ENCODE data around the gene RPL39L. TPM values are rescaled to one million over a fixed set of nuclear protein-coding genes. Genes with fewer than 3 reads are reported as not detected.
"Not testable (repeated sequence)": the region's sequence is repeated elsewhere in the genome, so short reads cannot be mapped to it uniquely, and the experiment has no call there.

The RPL39L gene
- total RNA-seq = 12.6 and 14.0 TPM in 2 replicates

- intact Hi-C loops (cut with micrococcal nuclease) = loop anchor here (1.0 to 10.0 kb wide), 14 partner anchors 9 to 1905 kb away; partner anchors contain the start of genes DNAJB11, EIF4A2, ETV5 and RTP4
Measured at GRCh38 chr3:187139126-187139894, at the start of gene RPL39L. RPL39L (minus strand) TSS chr3:187139496; CDS start chr3:187121300, 18,196 bp downstream.

GRCh38 chr3:187188931-187189330, 49.6 kb upstream of the RPL39L start:
- intact Hi-C loops (cut with micrococcal nuclease) = no loop called here

- intact Hi-C loops (cut with micrococcal nuclease) = no loop called here
Measured at GRCh38 chr3:187186801-187187421, 47.6 kb upstream of the RPL39L start.

GRCh38 chr3:187186375-187186774, 47.1 kb upstream of the RPL39L start:
- intact Hi-C loops (cut with micrococcal nuclease) = no loop called here

- intact Hi-C loops (cut with micrococcal nuclease) = no loop called here
Measured at GRCh38 chr3:187185759-187186158, 46.5 kb upstream of the RPL39L start.

- intact Hi-C loops (cut with micrococcal nuclease) = no loop called here
Measured at GRCh38 chr3:187183903-187184302, 44.6 kb upstream of the RPL39L start.

- intact Hi-C loops (cut with micrococcal nuclease) = no loop called here
Measured at GRCh38 chr3:187183210-187183862, 44.0 kb upstream of the RPL39L start.

GRCh38 chr3:187181454-187182170, 42.3 kb upstream of the RPL39L start:
- intact Hi-C loops (cut with micrococcal nuclease) = no loop called here

- intact Hi-C loops (cut with micrococcal nuclease) = no loop called here
Measured at GRCh38 chr3:187172929-187173328, 33.6 kb upstream of the RPL39L start.

GRCh38 chr3:187170911-187171310, 31.6 kb upstream of the RPL39L start:
- intact Hi-C loops (cut with micrococcal nuclease) = not testable (repeated sequence)

- intact Hi-C loops (cut with micrococcal nuclease) = loop anchor here (10.0 kb wide), 1 partner anchor 1195 kb away; no protein-coding TSS in a partner anchor
Measured at GRCh38 chr3:187169231-187169960, 30.1 kb upstream of the RPL39L start.

GRCh38 chr3:187167777-187168176, 28.5 kb upstream of the RPL39L start:
- intact Hi-C loops (cut with micrococcal nuclease) = loop anchor here (10.0 kb wide), 1 partner anchor 1193 kb away; no protein-coding TSS in a partner anchor

- intact Hi-C loops (cut with micrococcal nuclease) = loop anchor here (10.0 kb wide), 1 partner anchor 1192 kb away; no protein-coding TSS in a partner anchor
Measured at GRCh38 chr3:187166750-187167149, 27.5 kb upstream of the RPL39L start.

GRCh38 chr3:187165144-187165543, 25.8 kb upstream of the RPL39L start:
- intact Hi-C loops (cut with micrococcal nuclease) = loop anchor here (1.0 to 10.0 kb wide), 10 partner anchors 26 to 1190 kb away; partner anchors contain the start of genes RFC4 and RPL39L

GRCh38 chr3:187162265-187162953, 23.1 kb upstream of the RPL39L start:
- intact Hi-C loops (cut with micrococcal nuclease) = loop anchor here (10.0 kb wide), 1 partner anchor 1188 kb away; no protein-coding TSS in a partner anchor

- intact Hi-C loops (cut with micrococcal nuclease) = loop anchor here (10.0 kb wide), 1 partner anchor 1187 kb away; no protein-coding TSS in a partner anchor
Measured at GRCh38 chr3:187161556-187161955, 22.3 kb upstream of the RPL39L start.

- intact Hi-C loops (cut with micrococcal nuclease) = loop anchor here (1.0 kb wide), 3 partner anchors 11 to 301 kb away; partner anchors contain the start of gene RPL39L
Measured at GRCh38 chr3:187150599-187150998, 11.3 kb upstream of the RPL39L start.

- intact Hi-C loops (cut with micrococcal nuclease) = loop anchor here (1.0 kb wide), 3 partner anchors 11 to 301 kb away; partner anchors contain the start of gene RPL39L
Measured at GRCh38 chr3:187150186-187150585, 10.9 kb upstream of the RPL39L start.

- intact Hi-C loops (cut with micrococcal nuclease) = no loop called here
Measured at GRCh38 chr3:187146389-187146788, 7.1 kb upstream of the RPL39L start.

Measured in T-helper 1 cell treated with Interleukin-12 subunit alpha and Interleukin-12 subunit beta and Interleukin-4 antibody, amounts not matched to agents 30 ng/mL and 1 ng/mL, for 36 hours (primary cell).